Mesenteric fat pad (tissue), 1 donor: ENCODE data around the gene LRP1B. TPM values are rescaled to one million over a fixed set of nuclear protein-coding genes. Genes with fewer than 3 reads are reported as not detected.
"Not testable (repeated sequence)": the region's sequence is repeated elsewhere in the genome, so short reads cannot be mapped to it uniquely, and the experiment has no call there.

Experiments
- DNase-seq: peaks from one replicate; pipeline ENCODE4 v3.0.0-alpha.2; 2020; ENCODE audit warnings: low spot score
- total RNA-seq: library from RNA; stranded (reverse); fragmentation: NEBNext Ultra II Directional; extraction: Animal tissue kit (Norgen Biotek cat#: 25700); gene quantifications from one replicate; pipeline ENCODE4 v1.2.1, GENCODE V29; 2021
- donor health status: DM: yes; HTN: yes; CAD: no.

LRP1B gene
- total RNA-seq, 1 donor from 2014 or later, result 0.22 TPM

DNA sequence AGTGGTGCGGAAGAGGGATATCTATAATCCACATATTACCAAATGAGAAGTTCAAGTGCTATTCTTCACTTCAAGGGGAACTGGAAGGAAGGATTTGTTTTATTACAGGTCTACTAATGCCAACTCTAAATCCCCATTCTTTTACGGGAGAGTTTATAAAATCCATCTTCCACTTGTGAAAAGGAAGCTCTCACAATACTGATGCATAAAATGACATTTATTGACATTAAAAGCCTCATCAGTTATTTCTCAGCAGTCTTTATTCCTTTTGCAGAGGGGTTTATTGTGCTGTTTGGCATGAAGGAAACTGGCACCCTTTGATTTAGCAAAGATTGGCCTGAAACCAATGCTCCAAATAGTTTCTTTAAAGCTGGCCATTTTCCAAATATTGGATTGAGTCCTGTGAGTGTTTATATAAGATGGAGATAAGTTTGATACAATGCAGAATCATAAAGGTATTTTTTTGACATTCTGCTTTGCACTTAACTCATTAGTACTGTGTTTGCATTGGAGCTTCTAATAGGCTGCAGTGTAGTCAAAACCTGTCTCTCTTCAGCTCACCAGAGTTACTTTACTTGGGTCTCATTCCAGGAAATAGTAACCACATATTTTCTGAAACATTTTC is 26.6 kb downstream of the LRP1B start:
- no peak for DNase-seq

DNA sequence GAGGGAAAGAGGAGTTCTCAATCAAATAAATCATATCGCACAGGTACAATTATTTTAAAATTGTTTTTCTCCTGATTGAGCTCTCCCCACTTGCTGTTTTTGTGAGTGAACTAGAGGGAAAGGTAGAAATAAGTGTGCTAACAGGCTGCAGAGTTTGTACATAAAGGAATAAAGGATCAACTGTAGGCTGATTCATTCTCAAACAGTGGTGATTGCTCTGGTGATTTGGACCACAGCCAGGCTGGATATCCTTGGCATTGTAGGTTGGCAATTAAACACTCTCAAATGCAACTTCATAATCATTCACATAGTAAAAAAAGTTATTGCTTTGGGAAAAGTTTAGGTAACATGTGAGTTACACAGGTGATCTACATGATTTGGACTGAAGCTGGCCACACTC is 29.8 kb downstream of the LRP1B start:
- no peak for DNase-seq

DNA sequence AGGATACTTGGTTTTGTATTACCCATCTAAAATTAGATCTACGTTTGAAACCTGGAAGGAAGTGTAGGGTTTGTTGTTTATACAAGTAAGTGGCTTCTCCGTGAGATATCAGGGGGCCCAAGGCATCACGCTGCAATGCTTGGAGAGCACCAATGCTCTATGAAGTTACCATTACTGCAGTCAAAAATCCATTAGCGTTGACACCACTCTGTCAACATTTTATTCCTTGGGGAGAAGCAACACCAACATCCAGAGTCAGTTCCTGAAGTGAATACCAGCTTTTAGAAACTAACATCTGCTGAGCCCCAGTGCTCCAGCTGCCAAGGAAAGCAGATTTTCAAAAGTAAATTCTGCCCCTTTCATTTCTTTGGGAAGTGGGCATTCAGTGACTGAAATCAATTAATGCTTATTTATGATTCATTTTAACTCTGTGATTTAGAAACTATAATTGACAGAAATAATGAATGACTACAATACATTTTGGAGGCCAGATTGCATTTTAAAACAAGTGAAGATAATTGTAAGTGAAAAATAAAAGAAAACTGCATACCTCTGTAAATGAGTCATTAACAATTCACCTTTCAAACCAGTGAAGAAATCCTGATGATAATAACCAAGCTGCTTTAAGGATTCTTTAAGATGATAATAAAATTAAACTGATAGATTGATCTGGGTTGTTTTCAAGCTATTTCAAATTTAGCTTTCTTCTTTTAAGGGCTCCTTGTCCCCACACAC is 30.5 kb downstream of the LRP1B start:
- no peak for DNase-seq

DNA sequence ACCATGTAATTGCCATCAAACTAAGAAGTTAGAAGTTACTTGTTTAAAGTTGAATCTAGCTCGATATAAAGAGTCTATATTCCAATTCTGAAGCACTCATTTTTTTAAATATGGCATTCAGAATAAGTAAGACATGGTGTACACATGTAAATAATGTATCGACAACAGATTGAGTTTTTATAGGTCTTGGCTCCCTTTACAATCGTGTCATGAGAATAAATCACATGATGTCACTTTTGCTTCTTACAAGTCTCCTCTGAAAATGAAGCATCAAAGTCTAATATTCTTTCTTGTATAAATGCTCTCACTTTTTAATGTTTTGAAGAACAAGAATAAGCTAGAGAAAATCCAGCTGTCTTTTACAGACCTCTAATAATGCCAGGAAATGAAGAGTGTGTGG is 33.1 kb downstream of the LRP1B start:
- DNase-seq, result no peak

DNA sequence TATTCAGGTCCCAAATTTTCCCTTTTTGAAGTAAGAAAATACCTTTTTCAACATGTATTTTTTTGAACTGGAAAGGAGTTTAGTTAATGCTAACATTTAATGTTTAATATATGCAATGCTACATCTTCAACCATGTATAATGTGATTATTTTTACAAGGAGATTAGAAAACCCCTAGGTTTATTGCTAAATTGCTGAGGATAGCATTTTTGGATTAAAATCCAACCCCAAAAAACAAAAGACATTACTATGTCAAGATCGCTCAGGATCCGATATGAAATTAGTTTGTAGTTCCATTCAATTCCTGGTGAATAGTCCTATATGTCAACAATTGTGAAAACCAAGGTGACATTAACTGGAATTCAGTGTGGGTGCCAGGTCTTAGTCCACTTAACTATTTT is 35.2 kb downstream of the LRP1B start:
- DNase-seq, result no peak

DNA sequence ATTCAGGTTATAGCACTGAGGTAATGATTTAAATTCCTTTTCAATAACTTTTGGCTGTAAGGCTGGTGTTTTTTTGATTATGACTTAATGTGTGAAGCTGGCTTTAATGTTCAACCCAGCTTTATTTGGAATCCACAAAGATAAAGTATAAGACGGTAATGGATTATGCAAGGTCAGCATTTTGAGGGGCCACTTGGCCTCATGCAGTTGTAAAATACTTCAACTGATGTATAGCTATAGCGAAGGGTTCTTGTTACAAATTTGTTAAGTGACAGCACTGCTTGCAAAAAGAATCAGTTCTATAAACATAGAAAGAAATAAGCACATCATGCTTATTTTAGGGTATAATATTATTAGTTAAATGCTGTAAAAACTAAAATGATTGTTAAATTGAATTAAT is 36.6 kb downstream of the LRP1B start:
- DNase-seq, result no peak

DNA sequence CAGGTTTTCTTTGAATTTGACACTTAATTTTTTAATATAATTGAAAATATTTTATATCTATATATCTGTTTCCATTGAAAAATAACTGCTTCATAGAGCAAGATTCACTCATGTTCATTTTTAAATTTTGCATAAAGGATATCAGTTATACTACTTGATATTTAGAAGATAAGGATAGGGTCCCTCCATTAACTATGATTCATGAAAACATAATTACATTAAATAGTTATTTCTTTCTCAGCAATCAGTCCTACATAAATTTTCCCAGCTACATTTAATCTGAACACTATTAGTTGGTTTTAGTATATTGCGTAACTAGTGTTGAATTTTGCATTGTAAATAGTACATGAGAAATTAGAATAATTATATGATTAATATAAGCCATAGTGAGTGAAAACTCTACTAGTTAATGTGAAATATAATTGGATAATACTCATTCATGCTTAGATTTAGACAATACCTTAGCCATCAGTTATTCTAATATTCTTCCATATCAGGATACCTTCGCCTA is 42.7 kb downstream of the LRP1B start:
- no peak for DNase-seq

DNA sequence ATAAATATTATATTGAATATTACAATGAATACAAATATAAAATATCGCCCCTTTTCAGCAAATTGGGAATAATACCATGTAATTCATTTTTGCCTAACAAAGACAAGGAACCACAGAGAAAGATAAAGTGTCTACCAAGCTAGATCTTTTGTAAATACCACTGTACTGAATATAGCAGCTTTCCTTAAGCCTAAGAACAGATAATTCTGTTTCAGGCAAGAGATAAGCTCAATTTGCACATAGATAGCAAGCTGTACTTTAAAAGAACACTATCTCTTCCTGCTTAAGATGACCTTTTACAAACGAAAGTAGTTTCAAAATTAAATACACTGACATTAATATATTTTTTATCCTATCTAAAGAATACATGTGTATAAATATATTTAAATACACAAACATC is 43.2 kb downstream of the LRP1B start:
- DNase-seq, result not testable (repeated sequence)

DNA sequence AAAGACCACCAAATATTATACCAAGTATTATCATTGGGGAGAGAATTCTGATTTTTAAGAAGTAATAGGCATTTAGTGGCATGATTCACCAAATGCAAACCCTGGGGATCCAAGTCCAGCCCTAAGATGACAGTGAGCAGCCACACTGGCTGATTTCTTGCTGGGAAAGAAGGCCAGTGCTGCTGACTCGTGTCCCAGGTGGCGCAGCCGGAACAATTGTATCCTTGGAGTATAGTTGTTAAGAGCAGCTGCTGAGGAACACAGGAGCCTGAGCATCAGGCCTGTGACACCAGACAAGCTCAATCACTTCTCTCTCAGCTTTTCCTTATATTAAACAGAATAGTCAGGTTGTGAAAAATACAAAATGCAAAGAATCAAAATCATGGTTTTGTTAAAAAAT is 48.4 kb downstream of the LRP1B start:
- no peak for DNase-seq

DNA sequence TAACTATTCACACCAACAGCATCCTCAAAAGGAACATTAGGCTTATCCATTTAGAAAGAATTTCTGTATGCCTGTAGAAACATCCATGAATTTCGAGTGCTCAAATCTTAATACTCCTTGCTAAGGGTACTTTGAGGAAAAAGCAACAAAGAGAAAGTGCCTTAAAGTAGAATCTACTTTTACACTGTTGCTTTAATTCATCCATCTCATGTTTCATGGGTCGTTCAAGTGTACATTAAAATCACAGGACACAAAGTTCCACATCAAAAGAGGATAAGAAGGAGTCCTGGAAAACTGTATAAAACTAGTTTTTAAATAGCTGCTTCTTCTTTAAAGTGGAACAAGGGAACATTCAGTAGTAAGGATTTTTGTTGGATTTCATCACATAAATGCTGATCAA is 54.5 kb downstream of the LRP1B start:
- DNase-seq, result no peak

DNA sequence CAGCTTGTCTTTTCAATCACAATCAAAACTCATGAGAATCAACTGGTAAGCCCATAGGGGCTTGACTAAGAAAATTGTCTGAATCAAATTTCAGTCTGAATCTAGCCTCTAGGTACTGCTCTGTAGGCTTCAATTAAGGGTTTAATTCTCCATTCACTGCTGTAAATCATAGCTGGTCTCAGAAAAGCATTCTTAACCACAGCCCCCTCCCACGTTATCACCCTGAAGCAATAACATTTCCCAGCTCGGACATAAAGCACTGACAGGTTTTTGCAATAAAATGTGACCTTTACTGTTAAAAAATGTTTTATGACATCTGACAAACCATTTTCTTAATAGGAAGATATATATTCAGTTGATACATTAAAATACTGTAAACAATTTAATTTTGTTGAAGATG is 55.0 kb downstream of the LRP1B start:
- DNase-seq, result no peak

DNA sequence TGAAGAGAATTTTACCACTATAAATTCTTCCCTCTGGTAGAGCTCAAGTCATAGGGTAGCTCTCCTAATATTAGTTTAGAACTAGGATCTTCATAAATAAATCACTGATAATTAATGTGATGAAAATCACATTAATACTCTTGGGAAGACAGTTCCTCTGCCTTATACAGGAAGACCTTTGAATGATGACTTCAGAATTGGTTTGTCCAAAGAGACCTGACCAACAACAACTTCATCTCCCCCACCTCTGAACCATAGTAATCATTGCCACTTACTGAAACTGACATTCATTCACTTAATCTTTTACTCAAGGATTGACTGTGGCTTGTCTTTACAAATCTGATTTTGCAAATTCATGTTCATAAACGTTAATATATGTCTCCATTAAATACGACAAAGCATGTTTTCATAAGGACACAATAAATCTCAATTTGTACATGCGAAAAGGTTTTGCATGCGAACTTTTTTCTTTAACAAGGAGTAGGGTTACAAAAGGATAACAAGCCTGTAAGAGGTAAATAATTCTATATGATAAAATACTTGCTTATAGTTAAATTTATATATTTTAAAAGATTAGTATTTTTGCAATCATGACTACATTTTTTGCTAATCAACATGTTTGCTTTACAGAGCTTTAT is 61.4 kb downstream of the LRP1B start:
- DNase-seq, result no peak

DNA sequence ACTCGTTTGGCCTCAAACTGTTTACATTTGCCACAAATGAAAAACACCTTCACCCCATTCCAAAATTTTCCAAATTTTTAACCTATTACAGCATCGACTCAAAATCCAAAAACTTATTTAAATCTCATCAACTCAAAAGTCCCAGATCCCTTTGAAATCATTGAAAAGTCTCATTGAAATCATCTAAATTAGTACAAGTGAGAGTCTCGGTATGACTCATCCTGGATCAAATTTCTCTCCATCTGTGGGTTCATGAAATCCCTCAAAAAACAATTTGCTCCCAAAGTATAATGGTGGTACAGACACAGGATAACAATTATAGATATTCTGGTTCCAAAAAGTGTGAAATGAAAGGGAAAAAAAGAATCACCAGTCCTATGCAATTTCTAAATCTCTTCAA is 65.1 kb downstream of the LRP1B start:
- DNase-seq, result no peak

DNA sequence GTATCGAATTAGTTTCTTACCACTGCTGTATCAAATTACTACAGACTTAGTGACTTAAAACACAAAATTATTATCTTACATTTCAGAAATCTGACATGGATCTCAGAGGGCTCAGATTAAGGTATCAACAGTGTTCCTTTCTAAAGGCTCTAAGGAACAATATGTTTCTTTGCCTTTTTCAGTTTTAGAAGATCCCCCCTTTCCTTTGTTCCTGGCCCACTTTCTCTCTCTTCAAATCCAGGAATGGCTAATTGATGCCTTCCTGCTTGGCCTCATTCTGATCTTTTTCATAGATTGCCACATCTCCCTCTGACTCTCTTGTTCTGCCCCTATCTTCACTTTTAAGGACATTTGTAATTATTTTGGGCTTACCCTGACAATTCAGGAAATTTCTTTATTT is 65.7 kb downstream of the LRP1B start:
- DNase-seq, result no peak

DNA sequence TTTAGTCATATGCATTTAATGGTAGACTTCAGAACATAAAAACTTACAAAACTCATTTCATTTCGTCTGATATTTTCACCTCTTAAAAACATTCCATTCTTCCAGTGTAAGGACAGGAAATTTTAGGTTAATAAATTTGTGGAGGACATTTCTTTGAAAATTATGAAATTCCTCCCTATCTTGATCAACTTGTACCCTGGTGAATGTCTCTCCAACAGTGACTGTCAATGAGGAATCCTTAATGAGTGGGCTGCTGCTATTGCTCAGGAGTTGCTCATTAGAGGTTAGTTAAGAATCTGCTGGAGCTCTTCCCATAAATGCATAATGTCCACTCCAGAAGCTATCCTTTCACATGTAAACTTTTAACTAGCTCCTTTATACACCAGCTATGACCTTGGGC is 69.1 kb downstream of the LRP1B start:
- no peak for DNase-seq

DNA sequence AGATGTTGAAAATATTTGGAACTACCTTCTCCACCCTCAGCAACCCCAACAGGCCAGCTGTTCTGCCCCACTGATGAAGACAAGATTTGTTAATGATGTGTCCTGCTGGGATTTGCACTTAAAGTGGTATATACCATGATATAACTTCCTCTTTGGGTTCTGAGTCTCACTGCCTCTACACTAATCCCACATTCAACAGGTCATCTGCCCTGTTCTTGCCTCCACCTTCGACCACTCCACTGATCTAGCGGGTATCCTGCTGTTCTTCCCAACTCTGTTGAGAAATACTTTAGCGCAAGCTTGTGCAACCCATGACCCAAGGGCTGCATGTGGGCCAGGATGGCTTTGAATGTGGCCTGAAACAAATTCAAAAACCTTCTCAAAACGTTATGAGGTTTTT is 72.7 kb downstream of the LRP1B start:
- no peak for DNase-seq

DNA sequence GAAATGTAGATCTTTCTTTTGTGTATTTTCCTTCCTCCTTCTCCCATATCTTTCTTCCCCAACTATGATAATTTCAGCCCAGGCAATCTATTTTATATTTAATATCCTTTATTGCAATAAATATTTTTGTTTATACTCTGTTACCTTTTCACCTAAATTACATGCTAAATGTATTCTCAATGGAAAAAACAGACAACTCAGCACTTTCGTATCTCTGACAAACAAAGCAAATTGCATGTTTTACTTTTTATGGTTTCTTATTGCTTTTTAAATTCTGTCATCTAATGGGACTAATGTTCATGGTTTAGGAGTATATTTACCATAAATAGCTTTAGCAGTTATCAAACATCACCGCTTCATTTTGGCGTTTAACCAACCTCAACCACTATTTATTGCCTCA is 74.0 kb downstream of the LRP1B start:
- no peak for DNase-seq

DNA sequence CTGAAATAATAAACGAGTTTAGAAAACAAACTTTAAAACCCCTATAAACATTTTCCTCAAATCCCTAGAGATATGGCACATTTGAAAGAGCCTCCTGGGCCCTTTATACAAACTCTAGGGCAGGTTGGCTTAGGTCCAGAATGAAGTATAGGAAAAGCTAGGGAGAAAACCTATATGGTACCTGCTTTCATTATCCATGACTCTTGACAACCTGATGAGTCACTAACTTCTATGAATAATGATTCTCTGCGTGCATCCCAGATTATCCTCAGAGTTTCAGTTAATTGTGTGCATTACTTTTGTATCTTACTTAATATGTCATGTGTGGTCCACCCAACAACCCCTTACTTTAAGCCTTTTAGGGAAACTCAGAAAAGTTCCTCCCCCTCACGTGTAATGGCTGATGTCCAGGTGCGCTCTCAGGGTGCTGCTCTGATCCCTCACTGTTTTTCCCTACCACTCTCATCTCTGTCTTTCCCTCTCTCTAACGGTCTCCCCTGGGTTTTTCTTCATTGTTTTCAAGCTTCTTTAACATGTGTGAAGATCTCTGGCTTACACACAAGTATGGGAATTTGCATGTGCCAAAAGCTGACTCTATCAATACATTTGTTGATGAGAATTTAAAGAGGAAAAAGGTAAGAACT is 78.5 kb downstream of the LRP1B start:
- no peak for DNase-seq

DNA sequence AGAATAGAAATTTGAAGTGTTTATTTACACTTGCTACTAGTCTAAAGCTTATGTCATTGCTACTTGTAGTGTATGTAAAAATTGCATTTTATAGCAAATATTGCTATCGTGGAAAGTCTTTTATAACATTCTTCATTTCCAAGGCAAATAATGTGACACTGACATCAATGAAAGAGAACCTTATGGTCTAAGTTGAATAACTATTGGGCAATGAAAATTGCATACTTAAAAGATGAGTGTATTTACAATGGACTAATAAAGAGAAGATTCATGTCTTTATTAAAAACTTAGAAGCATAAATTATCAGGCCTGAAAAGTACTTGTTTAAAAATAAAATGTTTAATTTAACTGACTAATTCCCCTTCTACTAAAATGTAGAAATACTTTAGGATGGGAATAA is 82.2 kb downstream of the LRP1B start:
- no peak for DNase-seq

DNA sequence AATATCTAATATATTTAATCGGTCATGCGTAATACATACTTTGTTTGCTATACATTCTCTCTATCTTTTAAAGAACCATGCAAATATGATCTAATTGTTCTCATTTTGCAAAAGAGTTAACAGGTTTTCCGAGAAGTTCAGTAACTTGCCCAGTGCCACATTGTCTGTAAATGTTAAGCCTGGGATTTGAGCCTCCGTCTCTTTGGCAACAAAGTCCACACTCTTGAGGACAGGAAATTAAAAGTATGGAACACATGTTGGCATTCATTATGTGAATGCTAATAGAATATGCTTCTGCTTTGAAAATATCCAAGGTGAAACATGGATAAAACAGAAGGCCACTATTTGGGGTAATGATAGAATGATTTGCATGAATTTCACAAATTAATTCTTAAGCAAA is 85.2 kb downstream of the LRP1B start:
- no peak for DNase-seq

DNA sequence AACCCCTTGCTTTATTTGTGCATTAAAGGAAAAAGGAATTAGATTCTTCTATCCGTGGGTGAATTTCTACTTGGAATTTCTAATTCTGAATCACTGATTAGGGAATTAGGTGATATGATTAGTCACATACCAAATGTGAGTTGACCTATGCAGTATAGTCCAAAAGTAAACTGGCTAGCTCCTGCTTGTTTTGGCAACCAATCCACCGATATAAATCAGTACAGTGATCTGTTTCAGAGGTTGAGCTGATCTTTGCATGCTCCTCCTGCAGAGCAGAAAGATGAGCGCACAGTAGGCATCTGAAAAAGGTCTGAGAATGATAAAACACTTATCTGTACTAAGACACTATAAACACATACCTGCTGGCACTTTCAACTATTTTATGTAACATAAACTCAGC is 86.6 kb downstream of the LRP1B start:
- no peak for DNase-seq

DNA sequence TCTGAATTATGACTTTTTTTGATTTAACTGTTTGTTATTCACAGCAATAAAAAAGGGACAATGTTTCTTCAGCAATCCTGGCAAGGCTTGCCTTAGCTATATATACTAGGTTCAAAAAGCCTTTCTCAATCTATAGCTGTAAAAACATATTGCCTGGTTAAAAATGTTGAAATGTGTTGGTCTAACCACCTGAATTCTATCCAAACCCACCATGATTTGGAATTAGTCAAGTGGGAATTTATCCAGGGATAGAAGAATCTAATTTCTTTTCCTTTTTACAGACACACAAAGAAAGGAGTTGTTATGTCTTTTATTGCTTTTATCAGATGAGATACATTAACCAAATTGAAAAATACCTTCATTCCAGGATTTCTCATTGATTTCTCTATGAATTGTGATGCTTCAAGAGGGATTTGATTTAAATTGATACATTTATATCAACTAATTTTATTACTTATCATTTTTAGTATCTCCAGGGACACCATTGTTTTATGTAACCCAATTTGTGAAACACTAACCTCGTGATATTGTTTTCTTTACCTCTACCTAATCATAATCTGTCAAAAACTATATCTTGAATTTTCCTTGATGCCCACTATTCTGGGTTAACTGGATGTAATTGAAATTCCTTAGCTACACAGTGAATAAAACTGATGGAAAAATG is 88.1 kb downstream of the LRP1B start:
- DNase-seq, result no peak
